ENCODE results near the gene CRKL.

DNA sequence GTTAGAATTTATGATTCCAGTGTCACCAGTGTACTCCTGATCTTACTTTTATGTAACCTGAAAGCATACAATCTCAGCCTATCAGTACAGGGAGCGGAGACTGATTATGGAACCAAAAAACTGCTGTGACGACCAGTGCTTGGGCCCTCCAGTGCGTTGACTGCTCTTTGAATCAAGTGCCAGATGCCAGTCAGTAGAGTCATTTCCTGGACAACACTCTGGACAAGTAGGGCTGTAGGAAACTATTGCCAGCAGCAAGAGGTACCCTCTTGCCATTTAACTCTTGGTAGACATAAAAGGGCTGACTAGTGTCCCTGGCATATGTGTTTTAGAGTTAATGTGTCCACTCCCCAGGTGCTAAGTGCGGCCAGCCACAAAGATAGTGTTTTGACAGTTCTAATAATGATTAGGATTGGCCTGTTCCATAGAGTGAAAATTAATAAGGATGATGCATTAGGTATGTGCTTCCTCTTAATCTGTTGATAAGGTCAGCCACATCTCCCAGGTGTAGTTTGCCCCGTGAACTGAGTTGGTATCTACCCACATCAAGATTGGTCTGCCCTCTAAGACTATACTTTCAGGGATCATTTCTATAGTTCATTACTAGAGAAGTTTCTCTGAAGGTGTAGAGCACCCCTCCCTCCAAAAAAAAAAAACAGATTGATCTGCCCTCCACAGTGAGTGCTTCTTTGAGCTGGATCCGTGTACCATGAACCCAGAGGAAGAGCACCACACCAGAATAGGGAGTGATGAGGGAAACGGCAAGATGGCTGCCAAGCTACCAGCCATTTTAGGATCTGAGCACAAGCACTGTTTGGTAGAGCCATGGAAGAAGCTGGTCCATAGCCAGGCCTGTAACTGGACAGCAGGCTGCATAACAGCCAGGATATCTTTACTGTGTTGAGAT, 29.1 kb downstream of the CRKL start:
- TF ChIP-seq POLR2A (IDR thresholded peaks at IDR 0.05) (no peak), CTCF (IDR thresholded peaks at IDR 0.05) (no peak)
